ENCODE results near the gene GREB1L.
"Not testable (repeated sequence)": the region's sequence is repeated elsewhere in the genome, so short reads cannot be mapped to it uniquely, and the experiment has no call there.

Gene GREB1L

DNA sequence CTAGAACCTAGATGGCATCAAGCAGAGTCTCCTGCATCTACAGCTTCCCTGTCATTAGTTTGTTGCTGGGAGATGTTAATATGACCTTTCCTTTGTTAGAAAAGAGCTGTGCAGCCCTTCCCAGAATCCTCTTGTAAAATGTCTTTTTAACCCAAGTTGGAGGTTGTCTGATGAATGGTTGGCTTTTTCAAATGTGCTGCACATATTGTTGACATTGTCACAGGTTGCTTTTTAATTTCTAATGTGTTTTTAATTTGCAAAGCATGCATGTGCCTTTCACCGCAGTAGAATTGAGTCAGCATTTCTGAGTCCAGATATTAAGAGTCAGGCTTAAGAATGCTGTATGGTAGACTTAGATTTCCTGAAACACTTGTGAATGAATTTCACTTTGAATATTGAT is 120.8 kb downstream of the GREB1L start:
- DNase-seq (ENCODE audit: low read depth): peak; percentile 52
- no peak overlapping the region for H3K4me3 ChIP-seq (ENCODE audit: control insufficient read depth, low read depth, low read length)
- TF ChIP-seq, protein P1, sequence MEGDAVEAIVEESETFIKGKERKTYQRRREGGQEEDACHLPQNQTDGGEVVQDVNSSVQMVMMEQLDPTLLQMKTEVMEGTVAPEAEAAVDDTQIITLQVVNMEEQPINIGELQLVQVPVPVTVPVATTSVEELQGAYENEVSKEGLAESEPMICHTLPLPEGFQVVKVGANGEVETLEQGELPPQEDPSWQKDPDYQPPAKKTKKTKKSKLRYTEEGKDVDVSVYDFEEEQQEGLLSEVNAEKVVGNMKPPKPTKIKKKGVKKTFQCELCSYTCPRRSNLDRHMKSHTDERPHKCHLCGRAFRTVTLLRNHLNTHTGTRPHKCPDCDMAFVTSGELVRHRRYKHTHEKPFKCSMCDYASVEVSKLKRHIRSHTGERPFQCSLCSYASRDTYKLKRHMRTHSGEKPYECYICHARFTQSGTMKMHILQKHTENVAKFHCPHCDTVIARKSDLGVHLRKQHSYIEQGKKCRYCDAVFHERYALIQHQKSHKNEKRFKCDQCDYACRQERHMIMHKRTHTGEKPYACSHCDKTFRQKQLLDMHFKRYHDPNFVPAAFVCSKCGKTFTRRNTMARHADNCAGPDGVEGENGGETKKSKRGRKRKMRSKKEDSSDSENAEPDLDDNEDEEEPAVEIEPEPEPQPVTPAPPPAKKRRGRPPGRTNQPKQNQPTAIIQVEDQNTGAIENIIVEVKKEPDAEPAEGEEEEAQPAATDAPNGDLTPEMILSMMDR (conservative IDR thresholded peaks at IDR 0.05; ENCODE audit: control insufficient read depth, insufficient read depth, low read depth, low read length): no peak

GRCh38 chr18:21363348-21363747 is 121.3 kb downstream of the GREB1L start:
- DNase-seq (ENCODE audit: low read depth): no peak
- no peak overlapping the region for H3K4me3 ChIP-seq (ENCODE audit: control insufficient read depth, low read depth, low read length)
- TF ChIP-seq, protein P1 (conservative IDR thresholded peaks at IDR 0.05; ENCODE audit: control insufficient read depth, insufficient read depth, low read depth, low read length): no peak

DNA sequence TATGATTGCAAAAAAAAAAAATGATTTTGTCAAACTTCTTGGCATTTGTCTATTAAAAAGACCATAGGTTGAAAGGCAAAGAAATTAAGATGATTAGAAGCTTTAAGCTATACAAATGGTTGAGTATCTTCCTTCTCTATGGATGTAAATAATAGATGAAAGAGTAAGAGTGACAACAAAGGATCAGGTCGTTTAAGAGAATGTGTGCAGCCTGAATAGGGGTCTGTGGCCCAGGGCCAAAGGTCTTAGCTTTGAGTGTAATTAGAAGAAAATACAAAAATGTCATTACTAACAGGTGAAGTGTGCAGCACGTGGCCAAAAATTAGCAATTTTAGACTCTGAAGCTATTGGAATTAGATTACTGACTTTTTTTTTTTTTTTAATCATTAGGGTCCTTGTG is 122.4 kb downstream of the GREB1L start:
- no peak overlapping the region for H3K4me3 ChIP-seq (ENCODE audit: control insufficient read depth, low read depth, low read length)
- DNase-seq (ENCODE audit: low read depth): no peak
- TF ChIP-seq, protein P1 (conservative IDR thresholded peaks at IDR 0.05; ENCODE audit: control insufficient read depth, insufficient read depth, low read depth, low read length): no peak

- no peak overlapping the region for H3K4me3 ChIP-seq (ENCODE audit: control insufficient read depth, low read depth, low read length)
- TF ChIP-seq, protein P1 (conservative IDR thresholded peaks at IDR 0.05; ENCODE audit: control insufficient read depth, insufficient read depth, low read depth, low read length): no peak
Measured at GRCh38 chr18:21366896-21367295, 124.9 kb downstream of the GREB1L start.

DNA sequence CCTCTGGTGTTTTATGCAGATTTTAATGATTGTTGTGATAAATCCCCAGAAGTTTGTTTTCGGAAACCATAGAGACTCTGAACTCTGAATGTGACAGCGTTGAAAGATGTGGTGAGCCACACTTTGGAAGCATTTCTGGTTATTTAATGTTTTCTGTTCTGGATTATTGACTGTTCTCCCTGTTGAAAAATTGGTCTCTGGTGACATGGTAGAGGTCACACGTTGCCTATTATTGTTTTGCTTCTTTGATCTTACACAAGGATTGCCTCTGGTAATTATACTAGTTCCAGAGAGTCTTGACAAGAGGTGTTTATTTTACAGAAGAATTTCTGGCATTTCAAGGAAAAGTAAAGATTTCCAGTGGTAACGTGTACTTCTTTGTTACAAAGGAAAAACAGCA is 127.1 kb downstream of the GREB1L start:
- DNase-seq (ENCODE audit: low read depth): no peak
- TF ChIP-seq, protein P1 (conservative IDR thresholded peaks at IDR 0.05; ENCODE audit: control insufficient read depth, insufficient read depth, low read depth, low read length): no peak
- no peak overlapping the region for H3K4me3 ChIP-seq (ENCODE audit: control insufficient read depth, low read depth, low read length)

More at GRCh38 chr18:21366896-21367295, 124.9 kb downstream of the GREB1L start:
- DNase-seq (ENCODE audit: low read depth): no peak

- not testable (repeated sequence) for DNase-seq (ENCODE audit: low read depth)
Measured at GRCh38 chr18:21369597-21369996, 127.6 kb downstream of the GREB1L start.

DNA sequence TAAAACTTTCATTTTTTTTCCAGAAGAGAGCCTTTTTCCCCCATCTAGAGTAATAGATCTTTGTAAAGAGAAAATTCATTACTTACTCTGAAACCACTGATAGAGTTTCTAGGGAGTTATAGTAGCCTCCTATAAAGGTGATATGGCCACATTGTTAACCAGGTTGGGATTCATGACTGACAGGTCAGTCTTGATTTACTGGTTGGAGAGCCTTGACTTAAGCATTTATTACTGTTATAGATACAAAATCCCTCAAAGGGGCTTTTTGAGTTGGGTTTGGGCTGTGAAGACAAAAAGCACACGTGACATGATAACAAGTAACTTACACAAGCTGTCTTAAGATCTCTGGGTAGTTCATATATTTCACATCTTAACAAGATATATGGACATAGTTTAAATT is 141.0 kb downstream of the GREB1L start:
- DNase-seq (ENCODE audit: low read depth): no peak
- H3K4me3 ChIP-seq (ENCODE audit: control insufficient read depth, low read depth, low read length): no peak overlapping the region
- TF ChIP-seq, protein P1 (conservative IDR thresholded peaks at IDR 0.05; ENCODE audit: control insufficient read depth, insufficient read depth, low read depth, low read length): no peak

More at GRCh38 chr18:21369597-21369996, 127.6 kb downstream of the GREB1L start:
- not testable (repeated sequence) for H3K4me3 ChIP-seq (ENCODE audit: control insufficient read depth, low read depth, low read length)
